GM18507 (cell line): ENCODE results near the gene MZF1.
A peak's percentile ranks its signal among the peaks of the same experiment; 100 is the strongest.

Source experiments
- DNase-seq: peaks from one replicate; pipeline ENCODE4 v3.0.0; 2011; ENCODE audit warnings: low read depth; ENCODE audit not compliant: insufficient read length; ENCODE audit errors: extremely low spot score
- FAIRE-seq: peaks from 2 replicates; lab custom pipeline; 2011; peaks lifted over from hg19 to GRCh38; lab: Jason Lieb, UNC

Gene MZF1

GRCh38 chr19:58518256-58519086 is 54.7 kb downstream of the MZF1 start:
- DNase-seq, result no peak
- FAIRE-seq, result no peak

- FAIRE-seq (no peak), DNase-seq (no peak)
These were observed 55.9 kb downstream of the MZF1 start for GRCh38 chr19:58516964-58517833.

GRCh38 chr19:58516246-58516836 is 56.8 kb downstream of the MZF1 start:
- FAIRE-seq (no peak), DNase-seq (no peak)

GRCh38 chr19:58515259-58515658 is 57.9 kb downstream of the MZF1 start:
- DNase-seq (no peak), FAIRE-seq (no peak)

DNA sequence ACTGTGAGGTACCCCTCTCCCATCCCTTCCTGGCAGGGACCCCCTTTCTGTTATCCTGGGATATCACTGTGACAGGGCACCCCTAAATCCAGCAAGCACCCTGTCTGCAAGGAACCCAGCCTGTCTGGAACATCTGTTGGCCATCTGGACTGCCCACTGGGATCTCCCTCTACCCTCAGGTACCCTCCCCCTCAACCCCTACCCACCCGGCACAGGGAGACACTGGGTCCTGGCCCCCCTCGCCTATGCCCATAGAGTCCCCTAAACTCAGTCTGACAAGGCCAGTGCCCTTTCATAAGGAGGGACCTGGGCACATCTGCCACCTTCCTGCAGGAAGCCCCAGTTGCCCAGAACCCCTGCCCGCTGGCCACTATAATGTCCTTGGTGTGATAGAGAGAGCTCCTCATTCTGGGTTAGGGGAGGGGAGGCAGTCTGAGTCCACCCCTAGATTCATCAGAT is 58.5 kb downstream of the MZF1 start:
- DNase-seq (no peak), FAIRE-seq (no peak)

DNA sequence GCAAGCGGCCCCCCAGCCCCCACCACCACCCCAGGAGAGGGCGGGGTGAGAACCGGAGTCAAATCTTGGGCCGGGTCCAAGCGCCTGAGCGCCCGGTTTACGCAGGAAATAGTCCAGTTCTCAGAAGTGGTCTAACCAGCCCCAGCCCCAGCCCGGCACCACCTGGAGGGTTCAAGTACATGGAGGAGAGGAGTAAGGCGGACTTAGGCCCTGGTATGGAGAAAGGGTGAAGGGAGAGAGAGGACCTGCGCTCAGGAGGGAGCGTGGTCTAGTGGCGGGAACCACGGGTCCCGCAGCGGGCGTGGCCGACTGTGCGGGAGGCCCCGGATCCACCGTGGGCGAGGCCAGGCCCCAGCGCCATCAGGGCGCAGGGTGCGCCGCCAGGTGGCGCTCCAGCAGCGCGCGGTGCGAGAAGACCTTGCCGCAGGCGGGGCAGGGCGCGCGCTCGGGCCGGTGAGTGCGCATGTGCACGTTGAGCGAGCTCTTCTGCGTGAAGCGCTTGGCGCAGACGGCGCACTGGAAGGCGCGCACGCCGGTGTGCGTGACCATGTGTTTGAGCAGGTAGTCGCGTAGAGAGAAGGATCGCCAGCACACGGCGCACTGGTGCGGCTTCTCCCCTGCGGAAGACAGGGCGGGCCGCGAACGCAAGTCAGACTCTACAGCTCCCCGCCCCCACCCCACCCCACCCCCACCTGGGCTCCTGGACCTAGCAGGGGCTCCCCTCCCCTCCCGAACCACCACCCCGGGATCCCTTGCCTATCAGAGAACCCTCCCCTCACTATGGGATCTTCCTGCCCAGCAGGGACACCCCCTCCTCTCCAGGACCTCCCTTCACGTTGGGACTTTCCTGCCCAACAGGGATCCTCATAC is 59.2 kb downstream of the MZF1 start:
- FAIRE-seq (peak; percentile 96), DNase-seq (peak; percentile 93)

DNA sequence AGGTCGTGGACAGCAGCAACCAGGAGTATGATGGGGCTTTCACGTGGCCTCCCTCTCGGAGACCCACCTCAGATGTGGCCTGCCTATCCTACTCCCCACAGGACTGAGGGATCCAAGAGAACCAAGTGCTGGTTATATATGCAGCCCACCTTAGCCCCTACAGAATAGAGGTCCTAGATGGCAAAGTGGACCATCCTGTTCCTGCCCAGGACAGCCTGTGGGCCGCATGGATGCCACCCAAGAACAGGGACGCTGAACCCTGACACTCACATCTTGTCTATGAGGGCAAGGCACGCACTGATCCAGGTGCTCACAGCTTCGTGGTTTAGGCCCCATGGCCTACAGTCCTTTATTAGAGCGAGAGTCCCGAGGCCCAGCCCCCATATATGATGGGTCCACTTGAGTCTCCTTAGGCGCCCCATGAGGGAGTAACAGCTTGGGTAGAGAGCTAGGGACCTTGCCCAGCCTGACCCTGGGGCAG is 59.9 kb downstream of the MZF1 start:
- no peak for FAIRE-seq
- DNase-seq, result no peak
